Thoracic aorta (tissue), 2 donors: ENCODE measurements around the gene SIAH1. TPM values are rescaled to one million over a fixed set of nuclear protein-coding genes. Genes with fewer than 3 reads are reported as not detected.
"Not testable (repeated sequence)": the region's sequence is repeated elsewhere in the genome, so short reads cannot be mapped to it uniquely, and the experiment has no call there.

Experiments
- ATAC-seq: fragments of 150-250 bp; one replicate; pipeline ENCODE4 v1.8.0; 2017; ENCODE audit warnings: low read depth; ENCODE audit not compliant: insufficient number of reproducible peaks, low FRiP score
- DNase-seq: peaks from one replicate; pipeline ENCODE4 v3.0.0-alpha.2; 2020; ENCODE audit warnings: low spot score
- H3K27ac ChIP-seq, 2 donors: fragments of 200-600 bp; sonication (generic); 1 replicate in 1 of 2; 2 replicates in 1 of 2; pipeline ENCODE4 v1.5.1; 2016; ENCODE audit warnings: mild to moderate bottlenecking in 2 of 2, moderate library complexity in 2 of 2
- H3K27me3 ChIP-seq: fragments of 200-600 bp; sonication (generic); replicated peaks from 2 replicates; pipeline ENCODE4 v1.6.0; 2016; ENCODE audit warnings: mild to moderate bottlenecking; ENCODE audit not compliant: insufficient read depth
- H3K36me3 ChIP-seq: fragments of 200-600 bp; sonication (generic); one replicate; pipeline ENCODE4 v1.5.1; 2016
- H3K4me1 ChIP-seq, 2 donors: fragments of 200-600 bp; sonication (generic); 1 replicate in 1 of 2; 2 replicates in 1 of 2; pipeline versions ENCODE4 v1.5.1 to v1.6.0; 2016; ENCODE audit warnings: low read depth in 2 of 2, mild to moderate bottlenecking in 1 of 2; ENCODE audit not compliant: control insufficient read depth in 1 of 2
- H3K4me3 ChIP-seq: fragments of 200-600 bp; sonication (generic); 2 replicates; pipeline ENCODE4 v1.5.1; 2016; ENCODE audit warnings: mild to moderate bottlenecking
- H3K9me3 ChIP-seq: fragments of 200-600 bp; sonication (generic); 2 replicates; pipeline ENCODE4 v1.5.1; 2016
- CTCF ChIP-seq: fragments of 200-600 bp; sonication (generic); IDR thresholded peaks from one replicate; pipeline ENCODE4 v1.5.1; 2019; ENCODE audit warnings: antibody characterized with exemption
- total RNA-seq, 2 donors: library from RNA; depleted of rRNA; stranded (reverse); fragments of >200 nt; gene quantifications; one replicate each; pipeline versions ENCODE4 v1.1.0 to v1.2.3, GENCODE V29; 2016

The SIAH1 gene
- total RNA-seq, 2 donors from 2014 or later, result 28.2 to 40.8 TPM

GRCh38 chr16:48405153-48405552 is 19.9 kb upstream of the SIAH1 start:
- Histone ChIP-seq H3K27ac (no peak overlapping the region), H3K36me3 (no peaks in the 10 kb centered on the region), H3K4me3 (no peak overlapping the region), H3K4me1 (no peaks in the 10 kb centered on the region), H3K27me3 (no peaks in the 10 kb centered on the region), H3K9me3 (no peaks in the 10 kb centered on the region)
- TF ChIP-seq CTCF, result no peak
- no peak for ATAC-seq
- no peak for DNase-seq

GRCh38 chr16:48402547-48402946 is 17.3 kb upstream of the SIAH1 start:
- H3K36me3 ChIP-seq, DNase-seq, H3K9me3 ChIP-seq, H3K4me3 ChIP-seq, H3K4me1 ChIP-seq, ATAC-seq, H3K27ac ChIP-seq, H3K27me3 ChIP-seq: not testable (repeated sequence)

DNA sequence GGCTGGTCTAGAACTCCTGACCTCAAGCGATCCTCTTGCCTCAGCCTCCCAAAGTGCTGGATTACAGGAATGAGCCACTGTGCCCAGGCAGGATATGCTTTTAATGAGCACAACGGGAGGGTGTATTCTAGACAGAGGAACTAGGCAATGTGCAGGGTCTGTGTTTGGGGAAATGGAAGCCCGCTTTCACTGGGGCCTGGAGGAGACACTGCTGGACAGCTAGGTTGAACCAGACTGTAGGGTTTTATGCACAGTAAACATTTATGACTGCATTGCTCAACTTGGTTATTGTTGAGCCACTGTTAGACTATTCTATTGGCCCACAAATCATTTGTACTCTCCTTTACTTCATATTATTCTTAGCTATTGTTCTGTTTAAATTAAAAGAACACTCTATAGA is 10.2 kb upstream of the SIAH1 start:
- Histone ChIP-seq H3K27me3 (no peaks in the 10 kb centered on the region), H3K4me3 (no peak overlapping the region), H3K27ac (no peak overlapping the region), H3K36me3 (no peaks in the 10 kb centered on the region), H3K4me1 (no peaks in the 10 kb centered on the region), H3K9me3 (no peaks in the 10 kb centered on the region)
- no peak for ATAC-seq
- TF ChIP-seq CTCF, result no peak
- no peak for DNase-seq

DNA sequence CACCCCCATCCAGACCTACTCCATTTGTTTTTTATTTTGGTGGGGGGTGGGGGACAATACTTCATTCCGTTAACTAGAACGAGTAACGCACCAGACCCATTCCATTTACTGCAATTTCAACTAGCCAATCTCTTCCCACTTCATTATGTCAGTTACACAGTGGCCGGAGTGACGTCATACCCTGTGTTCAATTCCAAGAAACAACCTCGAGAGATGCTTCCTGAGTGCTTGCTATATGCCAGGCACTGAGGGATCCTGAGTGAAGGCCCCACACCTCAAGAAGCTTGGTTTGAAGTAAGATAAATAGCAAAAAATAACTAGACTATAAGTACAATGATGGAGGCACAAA is 9.1 kb upstream of the SIAH1 start:
- Histone ChIP-seq H3K9me3 (no peaks in the 10 kb centered on the region), H3K27ac (no peak overlapping the region), H3K4me1 (no peaks in the 10 kb centered on the region), H3K4me3 (no peak overlapping the region), H3K36me3 (no peaks in the 10 kb centered on the region), H3K27me3 (no peaks in the 10 kb centered on the region)
- no peak for TF ChIP-seq CTCF
- ATAC-seq (no peak), DNase-seq (no peak)

DNA sequence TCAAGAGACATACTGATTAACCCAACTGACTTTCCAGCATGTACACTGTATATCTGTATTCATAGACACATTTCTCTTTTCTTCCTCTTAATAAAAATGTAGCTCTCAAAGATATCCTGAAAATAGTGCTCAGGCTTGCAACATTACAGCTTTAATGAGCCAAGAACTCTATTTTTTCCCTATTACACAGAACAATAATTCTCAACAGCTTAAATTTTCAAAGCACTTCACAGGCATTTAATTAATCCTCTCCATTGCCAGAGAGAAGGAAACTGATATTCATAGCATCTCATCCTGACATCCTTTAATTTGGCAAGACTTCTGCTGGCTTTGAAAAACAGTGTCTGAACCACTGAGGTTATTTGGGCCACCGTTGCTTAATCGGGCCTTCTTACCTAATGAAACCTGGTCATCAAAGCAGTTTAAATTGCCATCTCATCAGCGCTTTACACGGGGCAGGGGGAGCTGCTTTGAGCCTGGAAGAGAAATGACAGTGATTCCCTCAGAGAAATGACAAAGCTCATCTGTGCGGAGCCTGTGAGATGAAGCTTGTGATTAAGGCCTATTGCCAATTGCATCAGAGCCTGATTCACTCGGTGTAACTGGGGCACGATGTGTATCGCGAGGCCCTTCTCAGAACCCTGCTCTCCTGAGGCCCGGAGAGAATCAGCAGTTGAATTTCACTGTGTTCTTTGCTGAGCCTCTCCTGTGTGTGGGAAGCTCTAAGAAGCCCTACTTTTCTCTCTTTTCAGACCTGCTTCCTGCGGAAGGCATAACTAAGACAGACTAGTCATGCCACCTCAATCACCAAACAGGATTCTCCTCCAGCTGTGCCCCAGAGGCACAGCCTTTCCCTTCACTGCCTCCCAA is 8.5 kb upstream of the SIAH1 start:
- Histone ChIP-seq H3K36me3 (no peaks in the 10 kb centered on the region), H3K4me3 (no peak overlapping the region), H3K4me1 (no peaks in the 10 kb centered on the region), H3K27me3 (no peaks in the 10 kb centered on the region), H3K27ac (no peak overlapping the region), H3K9me3 (no peaks in the 10 kb centered on the region)
- ATAC-seq (no peak), DNase-seq (no peak)
- no peak for TF ChIP-seq CTCF

GRCh38 chr16:48392407-48392806 is 7.2 kb upstream of the SIAH1 start:
- Histone ChIP-seq H3K36me3 (no peaks in the 10 kb centered on the region), H3K27me3 (no peaks in the 10 kb centered on the region), H3K9me3 (no peaks in the 10 kb centered on the region), H3K27ac (no peak overlapping the region), H3K4me1 (peaks cover under 1 to 2% of the 10 kb centered on the region in 2 donors), H3K4me3 (no peak overlapping the region)
- DNase-seq (no peak), ATAC-seq (no peak)
- TF ChIP-seq CTCF, result no peak
